Transverse colon (tissue), 3 donors: ENCODE data around the gene NTN3.

Experiments
- EP300 ChIP-seq: sonication (generic); formaldehyde crosslinking; IDR thresholded peaks from one replicate; pipeline ENCODE4 v1.6.1; 2017; ENCODE audit warnings: antibody characterized with exemption, low read depth
- TF ChIP-seq, protein P1 (sequence below), 5 experiments: fragments of 200-600 bp in 3 of 5; fragments of 450-650 bp in 2 of 5; sonication (generic) in 3 of 5; IDR thresholded peaks; 1 replicate in 2 of 5; 2 replicates in 3 of 5; pipeline ENCODE4 v1.5.1; 2016 to 2017; ENCODE audit warnings: antibody characterized with exemption in 5 of 5, inconsistent platforms in 3 of 5, mild to moderate bottlenecking in 2 of 5, moderate library complexity in 1 of 5

- TF ChIP-seq EP300 = no peak
- TF ChIP-seq, protein P1, sequence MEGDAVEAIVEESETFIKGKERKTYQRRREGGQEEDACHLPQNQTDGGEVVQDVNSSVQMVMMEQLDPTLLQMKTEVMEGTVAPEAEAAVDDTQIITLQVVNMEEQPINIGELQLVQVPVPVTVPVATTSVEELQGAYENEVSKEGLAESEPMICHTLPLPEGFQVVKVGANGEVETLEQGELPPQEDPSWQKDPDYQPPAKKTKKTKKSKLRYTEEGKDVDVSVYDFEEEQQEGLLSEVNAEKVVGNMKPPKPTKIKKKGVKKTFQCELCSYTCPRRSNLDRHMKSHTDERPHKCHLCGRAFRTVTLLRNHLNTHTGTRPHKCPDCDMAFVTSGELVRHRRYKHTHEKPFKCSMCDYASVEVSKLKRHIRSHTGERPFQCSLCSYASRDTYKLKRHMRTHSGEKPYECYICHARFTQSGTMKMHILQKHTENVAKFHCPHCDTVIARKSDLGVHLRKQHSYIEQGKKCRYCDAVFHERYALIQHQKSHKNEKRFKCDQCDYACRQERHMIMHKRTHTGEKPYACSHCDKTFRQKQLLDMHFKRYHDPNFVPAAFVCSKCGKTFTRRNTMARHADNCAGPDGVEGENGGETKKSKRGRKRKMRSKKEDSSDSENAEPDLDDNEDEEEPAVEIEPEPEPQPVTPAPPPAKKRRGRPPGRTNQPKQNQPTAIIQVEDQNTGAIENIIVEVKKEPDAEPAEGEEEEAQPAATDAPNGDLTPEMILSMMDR (IDR thresholded peaks at IDR 0.05) = no peak
These were observed 11.8 kb downstream of the NTN3 start for GRCh38 chr16:2482708-2483534.
